HG02884 (cell line): ENCODE data around the gene ZNF136.

Source experiments
- ATAC-seq: cut with Tn5 transposase; IDR thresholded peaks from one replicate; pipeline ENCODE4 v1.9.1; 2021; ENCODE audit warnings: mild to moderate bottlenecking, moderate library complexity; ENCODE audit not compliant: unreplicated experiment

ZNF136 gene

GRCh38 chr19:12162882-12163806 is at the start of gene ZNF136:
Gene ZNF136 (plus strand): TSS chr19:12163096. CDS start chr19:12163204, 108 bp downstream.
- ATAC-seq = peak; percentile 87

DNA sequence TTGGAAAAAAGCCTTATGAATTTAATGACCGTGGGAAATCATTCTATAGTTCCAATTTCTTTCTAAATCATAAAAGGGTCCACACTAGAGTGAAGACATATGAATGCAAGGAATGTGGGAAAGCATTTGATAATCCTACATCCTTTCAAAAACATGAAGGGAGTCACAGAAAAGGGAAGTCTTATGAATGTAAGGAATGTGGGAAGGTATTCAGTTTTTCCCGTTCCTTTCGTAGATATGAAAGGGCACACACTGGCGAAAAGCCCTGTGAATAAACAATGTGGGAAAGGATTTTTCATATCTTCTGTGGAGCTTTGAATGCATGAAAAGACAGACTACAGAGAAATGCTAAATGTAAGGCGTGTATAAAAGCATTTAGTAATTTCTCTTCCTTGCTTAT is 49.8 kb upstream of the ZNF136 start:
- ATAC-seq = no peak

DNA sequence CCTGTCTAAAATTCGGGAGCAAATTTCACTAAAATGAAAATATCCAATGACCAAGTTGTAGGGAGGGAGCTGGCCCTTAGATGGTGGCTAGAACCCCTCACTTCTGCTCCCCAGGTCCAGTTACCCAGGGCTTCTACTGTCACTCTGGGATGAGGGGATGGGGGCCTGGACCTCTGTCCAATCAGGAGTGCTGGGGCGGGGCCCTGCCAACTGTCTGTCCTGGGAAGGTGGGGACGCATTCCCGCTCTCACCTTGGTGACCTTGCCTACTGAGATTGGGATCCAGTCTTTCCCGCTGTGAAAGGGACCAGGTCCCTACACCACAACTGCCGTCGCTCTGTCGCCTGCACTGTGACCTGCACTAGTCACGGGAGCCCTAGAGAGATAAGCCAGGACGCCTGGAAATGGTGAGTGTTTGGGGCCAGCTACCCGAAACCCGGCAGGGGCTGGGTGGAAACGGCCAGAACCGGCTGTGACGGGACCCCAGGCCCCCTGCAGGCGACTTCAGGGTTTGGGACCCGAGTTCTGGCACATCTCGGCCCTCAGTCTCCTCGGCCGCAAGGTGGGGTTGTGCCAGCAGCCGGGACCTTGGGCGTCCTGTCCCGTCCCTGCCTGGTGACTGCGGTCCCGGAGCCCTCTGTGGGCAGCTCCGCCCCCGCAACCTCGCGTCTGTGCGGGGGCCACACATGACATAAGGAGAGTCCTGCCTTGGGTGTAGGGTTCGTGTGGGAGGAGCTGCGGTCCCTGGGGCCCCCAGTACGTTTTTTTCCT is 45.5 kb upstream of the ZNF136 start:
- no peak for ATAC-seq

DNA sequence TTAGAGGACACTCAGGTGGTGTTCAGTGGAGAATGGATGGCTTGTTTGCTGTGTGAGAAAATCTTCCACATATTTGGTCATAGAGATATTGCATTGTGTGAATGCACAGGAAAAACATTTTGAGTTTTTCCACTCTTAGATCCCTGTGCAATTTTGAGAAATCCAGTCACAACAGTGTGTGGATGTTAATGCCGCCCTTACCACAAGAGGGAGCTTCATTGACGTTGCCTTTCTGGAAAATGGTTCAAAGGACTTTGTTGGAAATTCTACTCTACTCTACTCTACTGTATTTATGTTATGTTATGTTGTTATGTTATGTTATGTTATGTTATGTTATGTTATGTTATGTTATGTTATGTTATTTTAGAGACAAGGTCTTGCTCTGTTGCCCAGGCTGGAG is 36.2 kb upstream of the ZNF136 start:
- ATAC-seq = no peak

DNA sequence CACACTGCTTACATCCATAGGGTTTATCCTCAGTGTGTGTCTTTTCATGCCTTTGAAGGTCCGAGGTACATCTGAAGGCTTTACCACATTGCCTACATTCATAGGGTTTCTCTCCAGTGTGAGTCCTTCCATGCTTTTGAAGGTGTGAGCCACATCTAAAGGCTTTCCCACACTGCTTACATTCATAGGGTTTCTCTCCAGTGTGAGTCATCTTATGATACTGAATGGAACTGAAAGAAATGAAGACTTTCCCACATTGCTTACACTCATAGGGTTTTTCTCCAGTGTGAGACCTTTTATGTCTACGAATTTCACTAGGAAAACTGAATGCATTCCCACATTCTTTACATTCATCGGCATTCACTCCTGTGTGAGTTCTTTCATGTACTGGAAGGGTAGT is 29.8 kb upstream of the ZNF136 start:
- no peak for ATAC-seq

- no peak for ATAC-seq
These were observed 25.5 kb upstream of the ZNF136 start for GRCh38 chr19:12137221-12137940.

GRCh38 chr19:12139269-12139668 is 23.6 kb upstream of the ZNF136 start:
- ATAC-seq = no peak

- peak; percentile 92 for ATAC-seq
These were observed 22.9 kb upstream of the ZNF136 start, which contains the start of gene ZNF20 for GRCh38 chr19:12139885-12140544. Gene ZNF20 (minus strand): TSS chr19:12140350. CDS start chr19:12140182, 168 bp downstream.

DNA sequence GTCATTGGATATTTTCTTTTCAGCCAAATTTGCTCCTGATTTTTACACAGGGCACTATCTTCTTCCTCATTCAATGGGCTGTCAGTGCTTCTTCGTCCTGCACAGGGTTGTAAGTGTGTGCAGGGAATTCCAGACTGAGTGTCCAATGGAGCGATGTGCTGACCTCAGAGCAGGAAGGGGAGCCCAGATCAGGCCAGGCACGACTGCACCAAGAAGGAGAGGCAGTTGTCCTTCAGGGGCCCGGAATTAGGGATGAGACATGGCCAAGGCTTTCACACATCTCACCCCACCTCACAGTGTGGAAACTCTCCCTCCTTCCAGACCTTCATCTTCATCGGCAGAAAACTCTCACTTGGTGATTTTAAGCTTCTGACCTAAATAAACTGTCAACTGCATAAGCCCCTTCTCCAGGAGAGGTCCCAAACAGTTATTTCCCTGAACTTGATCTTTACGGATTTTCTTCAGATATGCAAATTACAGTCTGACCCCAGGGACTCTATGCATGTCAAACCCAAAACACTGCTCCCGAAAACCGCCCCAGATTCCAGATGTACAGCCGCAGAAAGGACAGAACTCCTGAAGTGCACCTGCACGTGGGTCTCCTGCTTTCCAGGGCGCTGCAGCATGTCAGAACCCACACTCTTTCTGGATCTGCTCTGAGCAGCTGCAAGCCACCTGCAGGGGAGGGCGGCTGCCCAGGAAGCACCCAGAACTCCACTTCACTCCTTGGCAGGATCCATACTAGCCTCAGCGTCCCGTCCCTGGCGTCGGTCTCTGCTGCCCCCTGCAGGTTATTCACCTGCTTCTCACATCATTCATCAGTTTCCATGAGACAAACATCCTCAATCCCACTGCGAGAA is 22.1 kb upstream of the ZNF136 start:
- peak; percentile 3 for ATAC-seq

DNA sequence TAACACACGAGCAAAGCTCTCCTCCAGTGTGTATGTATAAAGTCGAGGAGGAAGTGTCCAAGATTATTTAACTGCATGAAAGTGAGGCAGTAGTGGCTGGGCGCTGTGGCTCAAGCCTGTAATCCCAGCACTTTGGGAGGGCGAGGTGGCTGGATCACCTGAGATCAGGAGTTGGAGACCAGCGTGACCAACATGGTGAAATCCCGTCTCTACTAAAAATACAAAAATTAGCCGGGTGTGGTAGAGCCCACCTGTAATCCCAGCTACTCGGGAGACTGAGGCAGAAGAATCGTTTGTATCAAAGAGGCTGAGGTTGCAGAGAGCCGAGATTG is 21.5 kb upstream of the ZNF136 start:
- ATAC-seq = no peak

- no peak for ATAC-seq
These were observed 17.5 kb upstream of the ZNF136 start for GRCh38 chr19:12145348-12145747.

GRCh38 chr19:12155324-12155860 is 7.5 kb upstream of the ZNF136 start:
- ATAC-seq = no peak

DNA sequence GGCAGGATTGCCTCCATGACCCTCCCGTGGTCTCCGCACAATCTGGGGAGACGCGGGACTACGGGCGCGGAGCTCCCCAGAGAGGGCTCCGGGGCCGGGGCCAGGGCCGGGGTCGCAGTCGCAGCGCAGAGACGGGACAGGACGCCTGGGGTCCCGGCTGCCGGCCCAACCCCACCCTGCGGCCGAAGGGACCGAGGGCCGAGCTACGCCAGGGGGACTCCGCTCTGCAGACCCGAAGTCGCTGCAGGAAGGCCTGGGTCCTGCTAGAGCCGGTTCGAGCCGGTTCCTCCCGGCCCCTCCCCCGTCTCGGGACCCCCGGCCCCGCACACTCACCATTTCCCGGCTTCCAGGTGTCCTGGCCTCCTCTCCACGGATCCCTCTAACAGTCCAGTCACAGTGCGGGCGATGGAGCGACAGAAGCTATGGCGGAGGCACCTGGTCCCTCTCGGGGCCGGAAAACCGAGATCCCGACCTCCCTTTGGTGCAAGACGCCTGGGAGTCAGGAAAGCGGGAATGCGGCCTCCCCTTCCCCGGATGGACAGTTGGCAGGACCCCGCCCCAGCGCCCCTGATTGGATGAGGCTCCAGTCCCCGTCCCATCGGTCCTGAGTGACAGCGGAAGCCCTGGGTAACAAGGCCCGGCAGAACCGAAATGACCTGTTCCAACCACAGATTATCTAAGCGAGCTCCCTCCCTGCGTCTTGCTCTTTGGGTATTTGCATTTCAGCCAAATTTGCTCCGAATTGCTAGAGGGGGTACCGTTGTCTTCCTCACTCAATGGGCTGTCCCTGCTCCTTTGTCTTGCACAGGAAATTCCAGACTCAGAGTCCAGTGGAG is 6.5 kb upstream of the ZNF136 start, which contains the start of gene ZNF625:
TSS of gene ZNF625 (minus strand) at position 512 of the 836 bp plus-strand sequence. CDS start at position 336, 176 bp downstream.
- no peak for ATAC-seq

- no peak for ATAC-seq
These were observed 3.0 kb upstream of the ZNF136 start for GRCh38 chr19:12159773-12160414.

GRCh38 chr19:12162513-12162881 is 399 bp upstream of the ZNF136 start:
- no peak for ATAC-seq

DNA sequence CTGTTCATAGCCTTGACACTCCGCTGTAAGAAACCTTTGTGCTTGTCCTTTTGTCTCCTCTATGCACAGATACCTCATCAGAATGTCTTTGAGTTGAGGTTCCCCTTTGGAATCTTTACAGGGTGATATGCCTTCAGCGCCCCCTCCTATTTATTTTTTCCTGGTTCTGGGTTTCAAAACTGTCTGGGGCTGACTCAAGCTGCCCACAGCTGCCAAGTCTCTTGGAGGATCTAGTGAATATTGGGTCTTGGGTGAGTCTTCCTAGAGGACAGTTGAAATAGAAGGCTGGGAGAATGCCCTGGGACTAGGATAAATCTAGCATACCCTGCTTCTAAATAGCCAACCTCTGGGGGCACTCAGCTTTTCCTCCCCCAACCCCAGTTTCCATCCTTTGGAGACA is 930 bp downstream of the ZNF136 start:
- ATAC-seq = no peak

- no peak for ATAC-seq
These were observed 3.7 kb downstream of the ZNF136 start for GRCh38 chr19:12166626-12167025.

DNA sequence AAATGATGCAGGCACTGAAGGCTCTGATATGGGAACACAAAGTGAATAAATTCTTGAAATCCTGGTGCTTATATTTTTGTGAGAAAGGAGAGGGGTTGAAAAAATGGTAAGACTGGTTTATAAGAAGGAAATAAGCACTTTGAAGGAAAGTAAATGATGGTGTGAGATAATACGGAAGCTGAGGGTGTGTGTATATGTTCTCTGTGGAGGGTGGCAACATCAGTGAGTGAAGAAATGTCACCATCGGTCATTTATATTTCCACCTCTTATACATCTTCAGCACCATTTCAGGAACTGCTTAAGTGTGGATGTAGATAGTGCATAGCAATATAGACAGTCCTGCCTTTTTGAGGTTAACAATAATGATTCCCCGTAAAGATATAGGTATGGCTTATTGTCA is 17.5 kb downstream of the ZNF136 start:
- no peak for ATAC-seq
